HepG2 (cell line): ENCODE results near the gene CTDSP2. TPM values are rescaled to one million over a fixed set of nuclear protein-coding genes. Genes with fewer than 3 reads are reported as not detected.
A peak's percentile ranks its signal among the peaks of the same experiment; 100 is the strongest.

Experiments used
- BHLHE40 ChIP-seq: IDR thresholded peaks from 2 replicates; pipeline ENCODE4 v1.6.1; 2011; ENCODE audit warnings: low read length, improper control_type of control experiment
- FIP1L1 ChIP-seq: fragments of 200-400 bp; formaldehyde crosslinking; IDR thresholded peaks from 2 replicates; pipeline ENCODE4 v1.6.1; 2018; ENCODE audit warnings: low read depth, mild to moderate bottlenecking, low read length, moderate library complexity, borderline replicate concordance; ENCODE audit not compliant: insufficient read depth
- FOXP4 ChIP-seq: sonication (generic); formaldehyde crosslinking; IDR thresholded peaks from 2 replicates; pipeline ENCODE4 v1.4.0; 2020; ENCODE audit warnings: missing genetic modification reagents
- HOXA9 ChIP-seq: sonication (generic); formaldehyde crosslinking; IDR thresholded peaks from 2 replicates; pipeline ENCODE4 v1.8.1; 2022; ENCODE audit warnings: missing genetic modification reagents, mild to moderate bottlenecking, moderate library complexity, borderline replicate concordance
- MBNL3 ChIP-seq: fragments of 250-450 bp; sonication (Bioruptor Pico); conservative IDR thresholded peaks from 2 replicates; pipeline ENCODE4 v1.8.0; 2022; ENCODE audit warnings: mild to moderate bottlenecking, inconsistent platforms
- MNT ChIP-seq: fragments of 450-650 bp; IDR thresholded peaks from 2 replicates; pipeline ENCODE4 v1.6.1; 2016
- MTF2 ChIP-seq: sonication (generic); formaldehyde crosslinking; IDR thresholded peaks from 2 replicates; pipeline ENCODE4 v1.5.0; 2020; ENCODE audit warnings: missing genetic modification reagents, borderline replicate concordance
- PHF5A ChIP-seq: IDR thresholded peaks from one replicate; pipeline ENCODE4 v1.6.1; 2018; ENCODE audit warnings: low read depth, missing genetic modification reagents; ENCODE audit not compliant: unreplicated experiment
- PLRG1 ChIP-seq: fragments of 450-650 bp; conservative IDR thresholded peaks from 2 replicates; pipeline ENCODE4 v1.6.1; 2016
- RERE ChIP-seq: IDR thresholded peaks from 2 replicates; pipeline ENCODE4 v1.6.1; 2016; ENCODE audit warnings: low read depth, missing genetic modification reagents, missing compliant biosample characterization
- REXO4 ChIP-seq: sonication (generic); formaldehyde crosslinking; IDR thresholded peaks from 2 replicates; pipeline ENCODE4 v1.8.0; 2022; ENCODE audit warnings: missing genetic modification reagents, mild to moderate bottlenecking, borderline replicate concordance
- RXRA ChIP-seq: sonication (generic); formaldehyde crosslinking; IDR thresholded peaks from 2 replicates; pipeline ENCODE4 v1.5.1; 2020; ENCODE audit warnings: missing genetic modification reagents
- SYNCRIP ChIP-seq: fragments of 200-400 bp; formaldehyde crosslinking; IDR thresholded peaks from 2 replicates; pipeline ENCODE4 v1.6.1; 2018; ENCODE audit warnings: mild to moderate bottlenecking, low read depth, low read length; ENCODE audit not compliant: insufficient read depth
- THAP8 ChIP-seq: sonication (generic); formaldehyde crosslinking; IDR thresholded peaks from 2 replicates; pipeline ENCODE4 v1.5.1; 2020; ENCODE audit warnings: missing genetic modification reagents, mild to moderate bottlenecking, borderline replicate concordance
- ZC3H13 ChIP-seq: sonication (generic); formaldehyde crosslinking; IDR thresholded peaks from 2 replicates; pipeline ENCODE4 v1.8.1; 2023; ENCODE audit warnings: mild to moderate bottlenecking, missing genetic modification reagents, moderate library complexity
- ZNF180 ChIP-seq: sonication (generic); formaldehyde crosslinking; IDR thresholded peaks from 2 replicates; pipeline ENCODE4 v1.4.0; 2020; ENCODE audit warnings: low read depth, missing genetic modification reagents, borderline replicate concordance
- ZNF549 ChIP-seq: sonication (generic); formaldehyde crosslinking; IDR thresholded peaks from 2 replicates; pipeline ENCODE4 v1.5.0; 2020; ENCODE audit warnings: missing genetic modification reagents
- polyA plus RNA-seq, 8 experiments: library from polyadenylated mRNA; depleted of rRNA in 3 of 8; stranded (reverse) in 7 of 8; unstranded in 1 of 8; fragments of >200 nt; fragmentation: Illumina TruSeq in 4 of 8; extraction: Trizol in 4 of 8; gene quantifications; 2 replicates each; pipeline versions ENCODE4 v1.2.1 to v1.2.3, GENCODE V29; 2011 to 2016; ENCODE audit warnings: low read depth in 4 of 8, missing spikeins in 1 of 8, mixed read lengths in 1 of 8; ENCODE audit not compliant: insufficient read depth in 1 of 8
- total RNA-seq, 5 experiments: library from RNA; depleted of rRNA; stranded (reverse); fragments of >200 nt; fragmentation: Illumina TruSeq; extraction: Trizol; gene quantifications; 2 replicates each; pipeline ENCODE4 v1.2.3, GENCODE V29; 2016; ENCODE audit warnings: low read depth in 1 of 5
- TF ChIP-seq, protein P1 (sequence below): IDR thresholded peaks from 2 replicates; pipeline ENCODE4 v1.6.1; 2016; ENCODE audit warnings: control low read depth

Gene CTDSP2
- total and polyA plus RNA-seq, 2 of the 13 experiments (the other 11 are each of a cell fraction or from before 2014, with no cell fraction given), result 38.1 to 82.5 TPM

DNA sequence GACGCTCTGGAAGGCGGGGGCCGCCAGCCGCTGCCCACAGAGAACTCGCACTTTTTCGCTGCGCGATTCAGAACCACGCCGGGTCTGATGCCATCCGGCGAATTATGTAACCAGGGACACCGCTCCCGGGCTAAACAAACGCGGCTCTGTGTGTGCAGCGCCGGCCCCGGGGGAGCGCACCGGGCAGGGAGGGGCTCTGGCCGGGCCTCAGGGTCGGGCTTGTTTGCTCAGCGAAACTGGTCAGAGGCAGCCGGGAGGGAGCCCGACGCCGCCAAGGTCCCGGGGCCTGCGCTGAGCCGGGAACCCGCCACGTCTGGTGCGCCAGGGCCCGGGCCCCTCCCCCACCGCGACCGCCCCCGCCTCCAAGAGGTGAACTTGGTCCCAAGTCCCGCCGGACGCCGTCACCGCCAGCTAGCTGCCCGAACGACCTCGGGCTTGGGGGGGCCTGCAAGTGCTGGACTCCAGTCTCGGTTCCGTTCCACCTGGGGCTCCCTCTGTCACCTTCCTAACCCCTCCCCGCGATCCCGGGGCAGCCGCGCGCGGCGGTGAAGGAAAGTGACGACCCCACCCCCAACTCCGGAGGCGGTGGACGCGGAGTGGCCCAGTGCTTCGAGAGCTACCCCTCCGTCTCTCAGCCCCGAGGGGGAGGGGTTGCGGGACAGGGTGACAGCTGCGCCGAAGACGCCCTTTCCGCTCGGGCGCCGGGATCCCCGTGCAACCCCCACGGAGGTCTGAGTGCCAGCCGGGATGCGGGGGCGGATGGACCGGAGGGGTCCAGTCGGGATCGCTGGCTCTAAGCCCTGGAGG, 848 bp downstream of the CTDSP2 start (continued):
- TF ChIP-seq RERE (CRISPR knock-in tag) (peak; percentile 67; the same call in 1 of the 2 replicates), PHF5A (CRISPR knock-in tag) (no peak), ZNF549 (CRISPR knock-in tag) (no peak), MNT (peak; percentile 16; the same call in 1 of the 2 replicates), THAP8 (CRISPR knock-in tag) (no peak; the same call in 1 of the 2 replicates), BHLHE40 (no peak), SYNCRIP (no peak), FOXP4 (CRISPR knock-in tag) (peak; percentile 83), MBNL3 (CRISPR knock-in tag) (no peak), PLRG1 (no peak), REXO4 (CRISPR knock-in tag) (no peak), ZNF180 (CRISPR knock-in tag) (no peak), RXRA (CRISPR knock-in tag) (peak; percentile 94), ZC3H13 (CRISPR knock-in tag) (0 out of 2 replicates have a peak, but pooled peaks have one; percentile 77), HOXA9 (peak; percentile 89; the same call in 1 of the 2 replicates), MTF2 (no peak; the same call in 1 of the 2 replicates), FIP1L1 (no peak)
- TF ChIP-seq, protein P1, sequence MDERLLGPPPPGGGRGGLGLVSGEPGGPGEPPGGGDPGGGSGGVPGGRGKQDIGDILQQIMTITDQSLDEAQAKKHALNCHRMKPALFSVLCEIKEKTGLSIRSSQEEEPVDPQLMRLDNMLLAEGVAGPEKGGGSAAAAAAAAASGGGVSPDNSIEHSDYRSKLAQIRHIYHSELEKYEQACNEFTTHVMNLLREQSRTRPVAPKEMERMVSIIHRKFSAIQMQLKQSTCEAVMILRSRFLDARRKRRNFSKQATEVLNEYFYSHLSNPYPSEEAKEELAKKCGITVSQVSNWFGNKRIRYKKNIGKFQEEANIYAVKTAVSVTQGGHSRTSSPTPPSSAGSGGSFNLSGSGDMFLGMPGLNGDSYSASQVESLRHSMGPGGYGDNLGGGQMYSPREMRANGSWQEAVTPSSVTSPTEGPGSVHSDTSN (CRISPR knock-in tag), result no peak
